CD4-positive, alpha-beta T cell (primary cell): Measurements from ENCODE around the gene LPIN2. TPM values are rescaled to one million over a fixed set of nuclear protein-coding genes. Genes with fewer than 3 reads are reported as not detected.
A peak's percentile ranks its signal among the peaks of the same experiment; 100 is the strongest.

ENCODE experiments used
- ATAC-seq: fragments of 200-7000 bp; cut with Tn5 transposase; one replicate; pipeline ENCODE4 v1.10.0; 2022; ENCODE audit warnings: mild to moderate bottlenecking; ENCODE audit not compliant: poor library complexity
- CTCF ChIA-PET: fragments of 350-600 bp; sonication (Branson Sonifier 250); formaldehyde crosslinking; loops from one replicate; lab custom pipeline; 2021; ENCODE audit warnings: antibody characterized with exemption, inconsistent platforms; lab: Charles Lee
- POLR2A ChIA-PET: fragments of 350-600 bp; sonication (Branson Sonifier 250); formaldehyde crosslinking; loops from one replicate; lab custom pipeline; 2021; ENCODE audit warnings: antibody characterized with exemption, inconsistent platforms; lab: Charles Lee
- DNase-seq, 14 experiments: peaks; one replicate each; pipeline ENCODE4 v3.0.0-alpha.2; 2013 to 2020; ENCODE audit warnings: mixed read lengths in 2 of 14
- H3K27ac ChIP-seq, 2 donors: one replicate each; pipeline versions ENCODE4 v1.5.1 to v1.7.0; 2013; ENCODE audit warnings: low read length in 2 of 2, low read depth in 1 of 2, mild to moderate bottlenecking in 1 of 2
- H3K27me3 ChIP-seq, 2 experiments: 1 replicate in 1 of 2; 2 replicates in 1 of 2; pipeline versions ENCODE4 v1.6.1 to v1.7.0; 2013; ENCODE audit warnings: low read length in 2 of 2, control low read depth in 1 of 2, mild to moderate bottlenecking in 1 of 2, moderate library complexity in 1 of 2; ENCODE audit not compliant: insufficient read depth in 2 of 2, control insufficient read depth in 1 of 2
- H3K36me3 ChIP-seq: one replicate; pipeline ENCODE4 v1.6.1; 2013; ENCODE audit warnings: low read length, control low read depth; ENCODE audit not compliant: insufficient read depth
- H3K4me1 ChIP-seq: one replicate; pipeline ENCODE4 v1.6.1; 2013; ENCODE audit warnings: low read length, control low read depth; ENCODE audit not compliant: insufficient read depth
- H3K4me3 ChIP-seq: one replicate; pipeline ENCODE4 v1.5.1; 2013; ENCODE audit warnings: mild to moderate bottlenecking, low read length, moderate library complexity
- H3K9me3 ChIP-seq, 2 experiments: 1 replicate in 1 of 2; 2 replicates in 1 of 2; pipeline versions ENCODE4 v1.6.1 to v1.7.0; 2013; ENCODE audit warnings: low read length in 2 of 2, mild to moderate bottlenecking in 2 of 2, control low read depth in 1 of 2, moderate library complexity in 1 of 2; ENCODE audit not compliant: control insufficient read depth in 1 of 2, insufficient read depth in 1 of 2
- H3K27ac Mint-ChIP-seq: one replicate; pipeline ENCODE4 v1.8.0; 2020; ENCODE audit warnings: mixed read lengths
- H3K27me3 Mint-ChIP-seq: one replicate; pipeline ENCODE4 v1.8.0; 2021; ENCODE audit warnings: mixed read lengths
- H3K36me3 Mint-ChIP-seq: one replicate; pipeline ENCODE4 v1.8.0; 2021; ENCODE audit warnings: low read depth, mixed read lengths
- H3K4me1 Mint-ChIP-seq: one replicate; pipeline ENCODE4 v1.8.0; 2021; ENCODE audit warnings: low read depth, mixed read lengths
- H3K4me3 Mint-ChIP-seq: one replicate; pipeline ENCODE4 v1.8.0; 2020; ENCODE audit warnings: mild to moderate bottlenecking, mixed read lengths
- H3K9me3 Mint-ChIP-seq: one replicate; pipeline ENCODE4 v1.8.0; 2020; ENCODE audit warnings: mixed read lengths
- intact Hi-C, 2 experiments: fragments of 100-400 bp; cut with DNase I in 1 of 2; cut with micrococcal nuclease in 1 of 2; formaldehyde crosslinking; loops; one replicate each; pipeline versions ENCODE4 v1.15.1 to v1.9.0; 2023 to 2025; cut with DNase I, micrococcal nuclease
- total RNA-seq, 174 experiments: library from RNA in 2 of 174; stranded (reverse) in 2 of 174; gene quantifications; one replicate each; pipeline ENCODE4 v1.2.3 and lab custom pipeline; 2021 to 2026
- TF ChIP-seq, protein P1 (sequence below): fragments of 200-600 bp; IDR thresholded peaks from one replicate; pipeline ENCODE4 v1.8.0; 2022; ENCODE audit warnings: antibody characterized with exemption, mild to moderate bottlenecking

LPIN2 gene
- total RNA-seq, 2 experiments from 2014 or later = 48.7 to 49.0 TPM

DNA sequence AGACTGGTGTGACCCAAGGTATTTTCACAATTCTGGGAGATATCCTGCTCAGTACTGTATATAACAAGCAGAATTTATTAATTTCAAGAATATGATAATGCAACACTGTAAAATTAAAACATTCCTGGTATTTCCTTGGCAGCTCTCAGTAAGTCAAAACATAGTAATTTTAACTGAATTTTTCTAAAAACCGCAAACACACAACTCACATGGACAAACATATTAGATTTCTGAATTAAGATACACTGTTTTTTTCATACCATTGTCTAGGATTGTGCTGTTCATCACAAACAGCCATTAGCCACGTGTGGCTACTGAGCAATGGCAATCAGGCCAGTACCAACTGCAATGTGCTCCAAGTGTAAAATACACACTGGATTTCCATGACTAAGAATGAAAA is 29.6 kb downstream of the LPIN2 start:
- Mint-ChIP-seq H3K27ac (peak overlapping the region; percentile 89), H3K9me3 (no peaks in the 10 kb centered on the region), H3K36me3 (peaks cover 25% of the 10 kb centered on the region), H3K27me3 (no peaks in the 10 kb centered on the region), H3K4me1 (peaks cover 84% of the 10 kb centered on the region), H3K4me3 (peak overlapping the region; percentile 88)
- DNase-seq (no peak), ATAC-seq (no peak)
- no peaks in the 10 kb centered on the region for H3K27me3 ChIP-seq
- H3K36me3 ChIP-seq = peaks cover 5% of the 10 kb centered on the region
- intact Hi-C loops = loop anchor here in 1 of 2 experiments (10.0 kb wide), 1 partner anchor 188 kb away; no protein-coding TSS in a partner anchor
- H3K9me3 ChIP-seq = no peaks in the 10 kb centered on the region
- ChIA-PET CTCF (interaction anchor here (0.6 to 1.4 kb wide), 6 partner anchors 15 to 263 kb away, joined by 3 to 4 read pairs (median 4); no protein-coding TSS in a partner anchor), POLR2A (interaction anchor here (1.0 to 4.8 kb wide), 14 partner anchors 11 to 266 kb away, joined by 3 to 161 read pairs (median 6); partner anchors contain the start of gene MYL12A)
- no peak overlapping the region for H3K4me3 ChIP-seq
- peaks cover 45% of the 10 kb centered on the region for H3K4me1 ChIP-seq
- peak overlapping the region; percentile 79 to 80 for H3K27ac ChIP-seq
- TF ChIP-seq, protein P1, sequence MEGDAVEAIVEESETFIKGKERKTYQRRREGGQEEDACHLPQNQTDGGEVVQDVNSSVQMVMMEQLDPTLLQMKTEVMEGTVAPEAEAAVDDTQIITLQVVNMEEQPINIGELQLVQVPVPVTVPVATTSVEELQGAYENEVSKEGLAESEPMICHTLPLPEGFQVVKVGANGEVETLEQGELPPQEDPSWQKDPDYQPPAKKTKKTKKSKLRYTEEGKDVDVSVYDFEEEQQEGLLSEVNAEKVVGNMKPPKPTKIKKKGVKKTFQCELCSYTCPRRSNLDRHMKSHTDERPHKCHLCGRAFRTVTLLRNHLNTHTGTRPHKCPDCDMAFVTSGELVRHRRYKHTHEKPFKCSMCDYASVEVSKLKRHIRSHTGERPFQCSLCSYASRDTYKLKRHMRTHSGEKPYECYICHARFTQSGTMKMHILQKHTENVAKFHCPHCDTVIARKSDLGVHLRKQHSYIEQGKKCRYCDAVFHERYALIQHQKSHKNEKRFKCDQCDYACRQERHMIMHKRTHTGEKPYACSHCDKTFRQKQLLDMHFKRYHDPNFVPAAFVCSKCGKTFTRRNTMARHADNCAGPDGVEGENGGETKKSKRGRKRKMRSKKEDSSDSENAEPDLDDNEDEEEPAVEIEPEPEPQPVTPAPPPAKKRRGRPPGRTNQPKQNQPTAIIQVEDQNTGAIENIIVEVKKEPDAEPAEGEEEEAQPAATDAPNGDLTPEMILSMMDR = no peak

DNA sequence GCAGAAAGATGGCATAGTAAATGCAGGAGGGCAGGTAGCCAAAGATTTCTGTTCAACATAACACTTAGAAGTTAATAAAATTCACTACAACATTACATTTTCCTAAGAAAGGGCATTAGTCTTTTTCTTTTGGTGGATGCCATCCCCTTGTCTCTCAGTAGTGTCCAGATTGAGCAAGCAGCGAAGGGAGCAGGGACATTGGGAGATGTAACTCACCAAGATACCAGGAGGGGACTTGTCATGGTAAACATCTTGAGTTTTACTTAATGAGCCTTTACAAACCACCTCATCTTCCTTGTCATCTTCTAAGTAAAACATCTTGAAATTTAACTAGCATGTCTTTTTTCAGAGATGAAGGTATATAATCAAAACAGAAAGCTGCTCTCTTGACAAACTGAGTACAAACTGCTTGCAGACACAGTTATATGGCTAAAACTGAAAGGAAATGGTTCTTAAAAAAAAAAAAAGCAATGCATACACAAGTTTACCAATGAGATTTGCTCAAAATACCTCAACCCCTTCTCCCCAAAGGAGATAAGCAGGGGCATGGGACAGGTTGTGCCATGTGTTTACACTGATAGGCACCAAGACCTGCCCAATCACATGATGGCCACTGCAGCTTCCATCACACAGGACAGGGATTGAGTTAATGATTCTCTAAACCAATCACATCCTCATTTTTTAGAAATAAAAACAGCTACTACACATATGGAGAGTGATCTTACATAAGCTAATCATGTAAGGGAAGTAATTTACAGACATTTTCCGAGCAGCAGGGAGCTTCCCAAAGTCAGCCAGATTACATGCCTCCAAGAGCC is 30.3 kb downstream of the LPIN2 start:
- Histone ChIP-seq H3K27me3 (no peaks in the 10 kb centered on the region), H3K4me3 (peak overlapping the region; percentile 60), H3K27ac (peak overlapping the region; percentile 79 to 80), H3K36me3 (peaks cover 2% of the 10 kb centered on the region), H3K9me3 (no peaks in the 10 kb centered on the region), H3K4me1 (peaks cover 52% of the 10 kb centered on the region)
- H3K36me3 Mint-ChIP-seq = peaks cover 22% of the 10 kb centered on the region
- TF ChIP-seq, protein P1 = no peak
- CTCF ChIA-PET = interaction anchor here (0.5 to 1.4 kb wide), 10 partner anchors 10 to 264 kb away, joined by 3 to 4 read pairs (median 3); no protein-coding TSS in a partner anchor
- ATAC-seq (peak; percentile 30), DNase-seq (peak in 4 of 14 experiments; percentile 27 to 74 (median 48))
- intact Hi-C loops = loop anchor here (1.0 to 10.0 kb wide), 2 partner anchors 10 to 188 kb away; no protein-coding TSS in a partner anchor
- H3K27ac Mint-ChIP-seq = peak overlapping the region; percentile 89
- H3K27me3 Mint-ChIP-seq = no peaks in the 10 kb centered on the region
- H3K4me3 Mint-ChIP-seq = peak overlapping the region; percentile 88
- H3K4me1 Mint-ChIP-seq = peaks cover 82% of the 10 kb centered on the region
- H3K9me3 Mint-ChIP-seq = no peaks in the 10 kb centered on the region
- POLR2A ChIA-PET = interaction anchor here (1.0 to 4.8 kb wide), 16 partner anchors 11 to 267 kb away, joined by 3 to 161 read pairs (median 6); partner anchors contain the start of gene MYL12A

DNA sequence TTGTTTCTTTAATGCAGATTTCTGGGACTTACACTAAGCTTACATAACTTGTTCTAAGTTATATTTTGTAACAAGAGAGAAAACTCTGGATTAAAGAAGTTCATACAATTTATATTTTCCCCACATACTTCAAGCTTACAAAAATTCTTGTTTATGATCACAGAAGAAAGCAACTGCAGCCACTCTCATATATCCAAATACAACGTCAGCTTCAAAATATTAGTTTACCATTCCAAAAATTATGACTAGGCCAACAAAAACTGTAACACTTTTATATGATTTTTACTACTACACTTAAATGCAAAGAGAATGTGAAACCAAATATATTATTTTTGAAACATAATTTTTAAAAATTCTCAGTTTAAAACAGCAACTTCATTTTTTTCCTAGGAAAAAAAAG is 30.9 kb downstream of the LPIN2 start:
- Mint-ChIP-seq H3K4me3 (peak overlapping the region; percentile 88), H3K9me3 (no peaks in the 10 kb centered on the region), H3K27ac (peak overlapping the region; percentile 89), H3K27me3 (no peaks in the 10 kb centered on the region), H3K4me1 (peaks cover 88% of the 10 kb centered on the region), H3K36me3 (peaks cover 29% of the 10 kb centered on the region)
- ChIA-PET POLR2A (interaction anchor here (0.6 to 4.8 kb wide), 15 partner anchors 10 to 612 kb away, joined by 3 to 161 read pairs (median 6); partner anchors contain the start of genes LPIN2 and MYL12A), CTCF (interaction anchor here (0.7 to 1.3 kb wide), 3 partner anchors 12 to 32 kb away, joined by 3 read pairs; no protein-coding TSS in a partner anchor)
- Histone ChIP-seq H3K27me3 (no peaks in the 10 kb centered on the region), H3K4me1 (peaks cover 57% of the 10 kb centered on the region), H3K27ac (peak overlapping the region; percentile 79 to 80), H3K9me3 (no peaks in the 10 kb centered on the region), H3K4me3 (peak overlapping the region; percentile 60), H3K36me3 (peaks cover 2% of the 10 kb centered on the region)
- no peak for DNase-seq
- TF ChIP-seq, protein P1 = no peak
- intact Hi-C loops = loop anchor here (1.0 to 10.0 kb wide), 2 partner anchors 10 to 187 kb away; no protein-coding TSS in a partner anchor
- no peak for ATAC-seq
